Esophagus mucosa (tissue), 1 donor: Measurements from ENCODE around the gene SCN1B. TPM values are rescaled to one million over a fixed set of nuclear protein-coding genes. Genes with fewer than 3 reads are reported as not detected.

ENCODE experiments used
- ATAC-seq: fragments of 200-7000 bp; cut with Tn5 transposase; one replicate; pipeline ENCODE4 v1.9.1; 2020
- total RNA-seq: library from RNA; stranded (reverse); gene quantifications from one replicate; pipeline ENCODE4 v1.2.4, GENCODE V29; 2023
- donor health status: DM: yes; HTN: yes; CAD: no.

SCN1B gene
- total RNA-seq, 1 donor from 2014 or later: 0.88 TPM

DNA sequence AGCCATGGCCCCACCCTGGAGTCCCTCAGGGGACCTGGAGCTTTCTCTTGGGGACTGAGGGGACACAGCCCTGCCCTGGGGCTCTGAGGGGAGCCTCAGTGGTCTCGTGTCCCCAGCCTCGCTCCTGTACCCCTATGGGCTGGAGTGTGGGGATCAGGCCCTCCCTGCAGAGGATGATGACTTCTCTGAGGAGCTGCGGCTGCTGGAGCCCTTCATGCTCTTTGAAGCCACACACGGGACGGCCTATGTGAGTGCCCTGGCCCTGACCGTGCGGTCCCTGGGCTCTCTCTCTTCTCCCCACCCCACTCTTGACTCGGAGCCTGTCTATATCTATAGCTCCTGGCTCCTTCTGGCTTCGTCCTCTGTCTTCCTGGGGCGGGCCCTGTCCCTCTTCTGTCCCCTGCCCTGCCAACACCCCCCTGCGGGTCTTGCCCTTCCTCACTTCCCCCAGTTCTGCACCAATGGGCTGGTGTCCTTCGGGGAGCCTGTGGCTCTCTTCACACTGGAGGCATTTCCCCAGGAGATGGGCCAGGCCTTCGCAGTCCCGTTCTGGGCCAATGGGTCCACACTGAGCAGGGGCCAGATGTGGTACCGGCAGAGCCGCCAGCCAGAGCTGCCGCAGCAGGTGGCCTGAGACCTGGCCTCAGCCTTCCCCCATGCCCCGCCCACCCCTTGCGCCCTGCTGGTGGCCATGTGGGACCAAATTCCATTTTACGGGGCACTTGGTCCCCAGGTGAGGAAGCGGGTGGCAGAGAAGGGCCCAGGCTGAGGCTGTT is 44.3 kb downstream of the SCN1B start:
- no peak for ATAC-seq

DNA sequence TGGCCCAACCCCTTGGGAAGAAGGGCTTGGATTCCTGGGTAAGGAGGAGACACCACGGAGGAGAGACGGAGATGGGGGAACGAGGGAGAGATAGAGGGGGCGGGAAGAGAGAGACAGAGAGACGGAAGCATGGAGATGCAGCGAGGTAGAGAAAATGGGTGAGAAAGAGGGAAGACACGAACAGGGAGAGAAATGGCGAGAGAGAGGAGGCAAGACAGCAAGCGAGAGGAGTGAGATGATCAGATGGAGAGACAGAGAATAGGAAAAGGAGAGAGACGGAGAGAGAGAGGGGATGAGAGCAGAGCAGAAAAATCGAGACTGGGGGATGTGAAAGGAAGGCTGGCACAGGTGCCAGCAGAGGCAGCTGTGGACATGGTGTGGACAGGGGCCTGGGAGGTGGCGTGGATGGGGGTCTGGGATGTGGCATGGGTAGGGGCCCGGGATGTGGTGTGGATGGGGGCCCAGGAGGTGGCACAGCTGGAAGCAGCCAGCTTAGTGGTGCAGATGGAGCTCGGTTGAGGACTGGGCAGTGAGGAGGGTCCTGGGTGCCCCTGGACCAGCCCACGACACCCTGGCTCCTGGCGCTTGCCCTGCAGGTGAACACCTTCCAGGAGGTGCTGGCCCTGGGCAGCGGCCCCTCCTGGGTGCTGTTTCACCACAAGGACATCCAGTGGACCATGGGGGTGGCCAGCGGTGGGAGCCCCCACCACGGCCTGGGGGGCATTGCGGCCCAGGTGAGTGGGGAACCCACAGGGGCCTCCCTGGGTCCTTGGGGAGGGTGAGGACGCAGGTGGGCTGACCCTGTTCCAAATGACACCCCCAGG is 45.1 kb downstream of the SCN1B start:
- ATAC-seq: no peak

GRCh38 chr19:35076026-35076370 is 45.7 kb downstream of the SCN1B start:
- ATAC-seq: no peak

DNA sequence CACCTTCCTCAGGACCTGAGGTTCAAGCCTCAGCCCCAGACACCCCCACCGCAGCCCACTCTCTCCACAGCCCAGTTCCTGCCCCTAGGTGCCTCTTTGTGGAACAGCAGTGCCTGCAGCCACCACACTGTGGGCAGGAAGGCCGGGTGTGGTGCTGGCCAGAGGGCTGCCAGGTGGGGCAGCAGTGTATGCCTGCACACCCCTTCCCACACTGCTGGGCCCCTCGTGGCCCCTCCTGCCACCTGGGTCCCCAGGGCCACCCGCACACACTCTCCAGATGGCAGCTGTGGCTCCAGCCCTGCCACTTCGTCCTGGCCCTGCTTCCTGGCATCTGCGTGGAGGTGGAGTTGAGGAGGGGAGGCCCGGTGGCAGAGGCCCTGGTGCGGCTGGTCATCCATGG is 46.4 kb downstream of the SCN1B start:
- peak; percentile 5 for ATAC-seq

GRCh38 chr19:35077411-35078223 is 47.3 kb downstream of the SCN1B start:
- ATAC-seq: no peak

- no peak for ATAC-seq
Observed at GRCh38 chr19:35079826-35080225, 49.6 kb downstream of the SCN1B start.

DNA sequence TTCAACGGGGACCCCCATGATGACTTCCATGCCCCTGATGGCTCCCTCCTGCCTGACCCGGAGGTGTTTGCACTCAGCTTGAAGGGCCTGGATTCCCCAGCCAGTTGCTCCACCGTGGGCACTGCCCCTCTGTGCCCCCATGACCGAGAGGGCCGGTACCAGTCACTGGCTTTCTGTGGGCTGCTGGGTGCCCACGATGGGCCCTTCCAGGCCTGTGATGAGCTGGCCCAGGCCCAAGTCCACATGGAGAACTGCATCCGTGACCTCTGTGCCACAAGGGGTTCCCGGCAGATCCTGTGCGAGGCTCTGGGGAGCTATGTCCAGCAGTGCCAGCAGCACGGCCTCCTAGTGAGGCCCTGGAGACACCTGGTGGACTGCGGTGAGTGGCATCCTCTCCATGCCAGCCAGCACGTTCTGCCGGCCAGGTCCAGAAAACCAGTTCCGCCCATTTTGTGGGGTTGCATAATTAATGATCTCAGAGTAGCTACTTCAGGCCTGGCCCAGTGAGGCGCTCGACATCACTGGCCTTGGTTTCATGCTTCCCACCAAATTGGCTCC is 50.4 kb downstream of the SCN1B start:
- no peak for ATAC-seq

DNA sequence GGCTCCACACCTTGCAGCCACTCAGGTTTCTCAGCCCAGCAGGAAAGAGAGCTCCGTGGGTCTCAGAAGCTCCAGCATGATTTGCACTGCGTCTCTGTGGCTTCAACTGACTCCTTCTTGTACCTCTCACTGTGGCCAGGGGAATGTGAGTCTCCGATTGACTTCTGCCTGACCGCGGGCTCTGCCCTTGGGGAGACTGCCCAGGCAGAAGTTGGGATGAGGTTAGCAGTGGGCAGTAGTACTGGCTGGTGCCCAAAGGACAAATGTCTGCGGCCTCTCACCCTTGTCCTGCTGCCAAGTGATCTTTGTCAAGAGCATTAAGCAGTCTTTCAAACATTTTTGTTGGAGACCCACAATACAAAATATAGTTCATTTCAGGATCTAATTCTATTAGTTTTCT is 50.9 kb downstream of the SCN1B start:
- no peak for ATAC-seq

- no peak for ATAC-seq
Observed at GRCh38 chr19:35083691-35084508, 53.6 kb downstream of the SCN1B start.

DNA sequence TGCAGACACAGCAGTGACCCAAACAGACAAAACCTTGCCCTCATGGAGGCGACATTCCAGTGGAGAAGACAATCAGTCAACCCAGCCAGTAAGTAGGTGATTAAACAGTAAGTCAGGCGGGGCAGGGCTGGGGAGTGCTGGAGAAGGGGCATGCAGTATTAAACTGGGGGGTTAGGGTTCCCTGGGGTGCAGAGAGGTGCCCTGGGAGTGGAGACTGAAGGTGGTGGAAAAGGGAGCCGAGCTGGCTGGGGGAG is 54.2 kb downstream of the SCN1B start:
- no peak for ATAC-seq

DNA sequence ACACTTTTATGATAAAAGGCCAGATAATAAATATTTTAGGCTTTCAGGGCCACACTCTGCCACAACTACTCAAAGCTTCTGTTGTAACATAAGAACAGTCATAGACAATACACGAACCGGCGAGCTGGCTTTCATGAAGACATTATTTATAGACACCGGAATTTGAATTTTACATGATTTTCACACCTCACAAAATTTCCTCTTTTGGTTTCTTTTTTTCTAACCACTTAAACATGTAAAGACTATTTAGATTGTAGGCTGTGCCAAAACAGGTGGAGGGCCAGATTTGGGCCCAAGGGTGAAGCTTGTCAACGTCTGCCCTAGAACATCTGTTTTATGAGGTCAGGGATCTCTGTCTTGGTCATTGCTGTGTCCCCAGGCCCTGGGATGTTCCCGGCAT is 55.7 kb downstream of the SCN1B start:
- ATAC-seq: no peak

- no peak for ATAC-seq
Observed at GRCh38 chr19:35086455-35086854, 56.2 kb downstream of the SCN1B start.

DNA sequence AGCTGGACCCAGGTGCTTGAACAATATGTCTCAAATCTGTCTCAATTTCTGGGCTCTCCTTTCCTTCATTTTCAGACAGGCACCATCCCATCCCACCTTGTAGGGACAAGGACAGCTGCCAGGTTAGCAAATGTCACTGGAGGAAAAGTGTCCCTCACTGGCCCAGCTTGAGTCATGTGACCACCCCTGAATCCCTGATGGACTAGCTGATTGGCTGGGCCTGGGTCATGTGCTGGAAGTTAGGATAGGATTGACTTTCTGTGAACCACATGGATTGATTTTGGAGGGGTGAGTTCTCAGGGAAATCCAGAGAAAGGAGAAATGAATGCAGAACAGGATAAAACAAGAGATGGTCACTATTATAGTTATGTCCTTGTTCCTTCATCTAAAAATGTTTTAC is 57.1 kb downstream of the SCN1B start:
- no peak for ATAC-seq

DNA sequence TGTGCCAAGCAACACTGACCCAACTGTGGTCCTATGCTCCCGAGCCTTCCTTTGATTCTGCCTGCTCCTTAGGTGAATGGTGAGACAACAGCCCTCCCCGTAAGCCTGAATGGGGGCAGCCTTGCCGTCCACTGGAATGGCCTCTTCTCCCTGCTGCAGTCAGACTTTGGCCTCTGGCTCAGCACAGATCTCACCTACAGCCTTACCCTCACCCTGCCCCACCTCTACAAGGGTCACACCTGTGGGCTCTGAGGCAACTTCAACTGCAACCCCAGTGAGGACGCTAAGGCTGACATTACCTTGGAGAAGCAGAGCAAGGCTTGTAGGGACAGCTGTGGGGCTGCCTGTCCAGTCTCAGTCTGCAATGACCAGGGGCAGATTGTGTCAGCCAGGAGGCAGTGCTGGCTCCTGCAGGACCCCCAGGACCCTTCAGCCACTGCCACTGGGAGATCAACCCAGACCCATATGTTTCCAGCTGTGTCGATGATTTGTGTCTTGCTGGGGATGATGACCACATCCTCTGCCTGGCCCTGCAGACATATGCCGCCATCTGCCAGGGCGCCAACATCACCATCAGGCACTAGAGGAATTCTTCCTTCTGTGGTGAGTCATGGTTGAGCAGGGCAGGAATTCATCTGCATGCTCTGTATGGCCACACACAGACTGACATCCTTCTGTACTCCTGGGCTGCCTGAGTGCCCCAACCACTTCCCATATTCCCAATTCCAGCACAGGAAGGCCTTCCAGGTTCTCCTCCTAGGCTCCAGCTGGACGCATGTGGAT is 58.1 kb downstream of the SCN1B start:
- ATAC-seq: peak; percentile 58

DNA sequence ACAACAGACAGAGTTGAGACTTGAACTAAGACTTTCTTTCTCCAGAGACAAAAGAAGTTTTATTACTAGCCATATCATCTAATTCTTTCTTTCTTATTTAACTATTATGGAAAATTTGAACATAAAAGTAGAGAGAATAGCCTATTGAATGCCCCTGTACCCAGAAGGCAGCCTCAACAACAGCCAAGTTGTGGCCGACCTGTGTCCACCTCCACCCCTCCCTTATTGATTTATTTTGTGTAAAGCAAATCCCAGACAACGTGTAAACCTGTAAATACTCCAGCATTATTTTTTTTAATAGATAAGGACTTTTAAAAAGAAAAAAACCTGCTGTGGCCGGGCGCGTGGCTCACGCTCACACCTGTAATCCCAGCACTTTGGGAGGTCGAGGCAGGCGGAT is 59.3 kb downstream of the SCN1B start:
- ATAC-seq: no peak

Other genes starting within 250 kb of the SCN1B start
- gene ZNF30, start 103.6 kb upstream of the SCN1B start, total RNA-seq: 1.4 TPM
- 1.8 TPM for gene ZNF792, start 66.2 kb upstream of the SCN1B start, total RNA-seq
- gene GRAMD1A, start 30.1 kb upstream of the SCN1B start, total RNA-seq: 11.8 TPM
- not detected for gene HPN, start 11.3 kb downstream of the SCN1B start, total RNA-seq
- 736 TPM for gene FXYD3, start 85.4 kb downstream of the SCN1B start, total RNA-seq
- 1.4 TPM for gene LGI4, start 104.6 kb downstream of the SCN1B start, total RNA-seq
- gene FXYD1, start 108.4 kb downstream of the SCN1B start, total RNA-seq: 2.1 TPM
- not detected for gene FXYD7, start 112.8 kb downstream of the SCN1B start, total RNA-seq
- 114 TPM for gene FXYD5, start 124.3 kb downstream of the SCN1B start, total RNA-seq
- not detected for gene FAM187B, start 198.3 kb downstream of the SCN1B start, total RNA-seq
- 66.6 TPM for gene LSR, start 218.5 kb downstream of the SCN1B start, total RNA-seq
- 72.3 TPM for gene USF2, start 238.5 kb downstream of the SCN1B start, total RNA-seq